Smooth muscle cell (in vitro differentiated cells): Measurements from ENCODE around the gene REG4. TPM values are rescaled to one million over a fixed set of nuclear protein-coding genes. Genes with fewer than 3 reads are reported as not detected.
"Not testable (repeated sequence)": the region's sequence is repeated elsewhere in the genome, so short reads cannot be mapped to it uniquely, and the experiment has no call there.

Source experiments
- DNase-seq: peaks from one replicate; lab custom pipeline; 2025; ENCODE audit not compliant: unreplicated experiment; lab: John Stamatoyannopoulos, UW
- H2AFZ ChIP-seq: fragments of 200-600 bp; sonication (generic); 2 replicates; pipeline ENCODE4 v1.6.0; 2016; ENCODE audit warnings: antibody characterized with exemption, low read depth, mild to moderate bottlenecking
- H3F3A ChIP-seq: fragments of 200-600 bp; sonication (generic); 2 replicates; pipeline ENCODE4 v1.6.0; 2017; ENCODE audit warnings: antibody characterized with exemption, low read depth
- H3K27ac ChIP-seq: fragments of 200-600 bp; sonication (generic); 2 replicates; pipeline ENCODE4 v1.5.1; 2016; ENCODE audit warnings: low read depth, mild to moderate bottlenecking
- H3K27me3 ChIP-seq: fragments of 200-600 bp; sonication (generic); 2 replicates; pipeline ENCODE4 v1.6.1; 2016; ENCODE audit warnings: low read depth, mild to moderate bottlenecking
- H3K36me3 ChIP-seq: fragments of 200-600 bp; sonication (generic); 2 replicates; pipeline ENCODE4 v1.5.1; 2016; ENCODE audit warnings: low read depth
- H3K4me1 ChIP-seq: fragments of 200-600 bp; sonication (generic); 2 replicates; pipeline ENCODE4 v1.5.1; 2016; ENCODE audit warnings: low read depth
- H3K4me2 ChIP-seq: fragments of 200-600 bp; sonication (generic); 2 replicates; pipeline ENCODE4 v1.6.0; 2016; ENCODE audit warnings: mild to moderate bottlenecking
- H3K4me3 ChIP-seq: fragments of 200-600 bp; sonication (generic); 2 replicates; pipeline ENCODE4 v1.5.1; 2016; ENCODE audit warnings: mild to moderate bottlenecking
- H3K79me2 ChIP-seq: fragments of 200-600 bp; sonication (generic); 2 replicates; pipeline ENCODE4 v1.6.0; 2016; ENCODE audit warnings: low read depth, mild to moderate bottlenecking
- H3K9ac ChIP-seq: fragments of 200-600 bp; sonication (generic); 2 replicates; pipeline ENCODE4 v1.6.0; 2016; ENCODE audit warnings: low read depth
- H3K9me3 ChIP-seq: fragments of 200-600 bp; sonication (generic); replicated peaks from 2 replicates; pipeline ENCODE4 v1.5.1; 2016; ENCODE audit warnings: low read depth
- H4K20me1 ChIP-seq: fragments of 200-600 bp; sonication (generic); 2 replicates; pipeline ENCODE4 v1.6.0; 2016; ENCODE audit warnings: low read depth
- WGBS: methylation state at CpG from one replicate; pipeline ENCODE4 v1.1.7; 2016; ENCODE audit warnings: low lambda C conversion rate; 5-methylcytosine and 5-hydroxymethylcytosine counted together
- polyA plus RNA-seq: library from polyadenylated mRNA; unstranded; fragments of >200 nt; fragmentation: Nextera tagmentation; extraction: Ambion mirVana; gene quantifications from 2 replicates; pipeline ENCODE4 v1.2.1, GENCODE V29; 2016
- total RNA-seq: library from RNA; depleted of rRNA; stranded (reverse); fragments of >200 nt; gene quantifications from 2 replicates; pipeline ENCODE4 v1.2.3, GENCODE V29; 2014
- TF ChIP-seq, protein P1 (sequence below): fragments of 200-600 bp; sonication (generic); IDR thresholded peaks from 2 replicates; pipeline ENCODE4 v1.5.1; 2017; ENCODE audit warnings: borderline replicate concordance, mild to moderate bottlenecking, antibody characterized with exemption; ENCODE audit not compliant: insufficient read depth, poor library complexity, severe bottlenecking

Gene REG4
- total and polyA plus RNA-seq, 2 experiments from 2014 or later, result not detected

DNA sequence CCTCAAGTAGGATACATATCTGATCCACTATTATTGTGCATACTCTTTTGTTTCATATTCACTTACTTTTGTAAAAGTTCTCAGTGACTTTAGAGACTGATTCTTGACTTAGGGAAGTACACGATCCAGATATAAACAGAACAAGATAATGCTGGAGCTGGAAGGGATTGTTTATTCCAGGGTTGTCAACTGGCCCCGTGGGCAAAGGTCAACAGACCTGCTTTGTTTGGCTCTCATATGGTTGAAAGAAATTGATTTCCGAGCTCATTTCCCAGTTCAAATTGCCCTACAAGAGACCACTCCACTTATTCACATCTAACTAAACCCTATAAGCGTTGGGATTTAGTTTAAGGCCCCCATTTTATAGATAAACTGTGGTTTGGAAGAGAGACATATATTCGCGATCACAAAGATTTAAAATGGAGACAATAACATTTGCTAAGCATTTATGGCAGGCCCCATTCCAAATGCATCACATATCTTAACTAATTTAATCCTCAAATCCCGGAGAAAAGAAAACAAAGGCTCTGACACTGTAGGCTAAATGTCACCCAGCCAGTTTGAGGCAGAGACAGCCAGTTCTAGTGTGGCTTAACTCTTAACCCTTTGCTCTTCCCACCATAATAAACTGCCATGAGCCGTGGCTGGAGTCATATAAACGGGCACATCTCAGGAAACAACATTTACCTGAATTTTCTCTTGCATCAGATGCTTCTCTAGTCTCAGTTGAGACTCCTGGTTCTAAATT, 20.6 kb downstream of the REG4 start:
- Histone ChIP-seq H2AFZ (peak overlapping the region; percentile 49), H3K9ac (no peak overlapping the region), H4K20me1 (no peaks in the 10 kb centered on the region), H3K4me1 (peaks cover 26% of the 10 kb centered on the region), H3K27me3 (no peaks in the 10 kb centered on the region), H3F3A (peaks cover 5% of the 10 kb centered on the region), H3K4me3 (no peak overlapping the region), H3K4me2 (peak overlapping the region; percentile 47), H3K9me3 (no peaks in the 10 kb centered on the region), H3K36me3 (no peaks in the 10 kb centered on the region), H3K79me2 (no peaks in the 10 kb centered on the region), H3K27ac (peak overlapping the region; percentile 30)
- no peak for DNase-seq
- TF ChIP-seq, protein P1, sequence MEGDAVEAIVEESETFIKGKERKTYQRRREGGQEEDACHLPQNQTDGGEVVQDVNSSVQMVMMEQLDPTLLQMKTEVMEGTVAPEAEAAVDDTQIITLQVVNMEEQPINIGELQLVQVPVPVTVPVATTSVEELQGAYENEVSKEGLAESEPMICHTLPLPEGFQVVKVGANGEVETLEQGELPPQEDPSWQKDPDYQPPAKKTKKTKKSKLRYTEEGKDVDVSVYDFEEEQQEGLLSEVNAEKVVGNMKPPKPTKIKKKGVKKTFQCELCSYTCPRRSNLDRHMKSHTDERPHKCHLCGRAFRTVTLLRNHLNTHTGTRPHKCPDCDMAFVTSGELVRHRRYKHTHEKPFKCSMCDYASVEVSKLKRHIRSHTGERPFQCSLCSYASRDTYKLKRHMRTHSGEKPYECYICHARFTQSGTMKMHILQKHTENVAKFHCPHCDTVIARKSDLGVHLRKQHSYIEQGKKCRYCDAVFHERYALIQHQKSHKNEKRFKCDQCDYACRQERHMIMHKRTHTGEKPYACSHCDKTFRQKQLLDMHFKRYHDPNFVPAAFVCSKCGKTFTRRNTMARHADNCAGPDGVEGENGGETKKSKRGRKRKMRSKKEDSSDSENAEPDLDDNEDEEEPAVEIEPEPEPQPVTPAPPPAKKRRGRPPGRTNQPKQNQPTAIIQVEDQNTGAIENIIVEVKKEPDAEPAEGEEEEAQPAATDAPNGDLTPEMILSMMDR, result no peak
- 31% methylated on average over 9 of the region's 9 CpGs for WGBS

DNA sequence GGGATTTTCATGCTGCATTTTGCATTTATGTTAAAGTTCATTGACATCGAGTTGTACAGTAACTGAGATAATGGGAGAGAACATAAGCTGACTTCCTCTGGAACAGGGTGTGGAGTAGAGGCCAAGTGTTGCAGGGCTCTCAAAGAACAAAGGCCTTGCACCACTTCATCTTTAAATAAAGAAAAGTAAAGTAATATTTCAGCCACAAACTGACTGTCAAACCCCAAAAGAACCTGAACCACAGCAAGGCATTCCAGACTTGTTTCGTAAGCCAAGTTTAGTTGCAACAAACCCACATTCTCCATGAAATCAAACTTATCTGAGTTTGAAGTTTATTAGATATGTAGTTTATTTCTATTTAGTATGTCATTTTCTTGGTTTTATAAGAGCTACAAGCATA, 23.5 kb downstream of the REG4 start:
- Histone ChIP-seq H3K4me2 (no peak overlapping the region), H3F3A (peaks cover 16% of the 10 kb centered on the region), H3K79me2 (no peaks in the 10 kb centered on the region), H3K27me3 (no peaks in the 10 kb centered on the region), H4K20me1 (no peaks in the 10 kb centered on the region), H3K36me3 (no peaks in the 10 kb centered on the region), H3K9me3 (no peaks in the 10 kb centered on the region), H3K4me1 (peaks cover 46% of the 10 kb centered on the region), H3K9ac (no peak overlapping the region), H2AFZ (no peak overlapping the region), H3K27ac (peak overlapping the region; percentile 61), H3K4me3 (no peak overlapping the region)
- TF ChIP-seq, protein P1, result no peak
- DNase-seq, result no peak
- 68% methylated on average over 2 of the region's 2 CpGs for WGBS

DNA sequence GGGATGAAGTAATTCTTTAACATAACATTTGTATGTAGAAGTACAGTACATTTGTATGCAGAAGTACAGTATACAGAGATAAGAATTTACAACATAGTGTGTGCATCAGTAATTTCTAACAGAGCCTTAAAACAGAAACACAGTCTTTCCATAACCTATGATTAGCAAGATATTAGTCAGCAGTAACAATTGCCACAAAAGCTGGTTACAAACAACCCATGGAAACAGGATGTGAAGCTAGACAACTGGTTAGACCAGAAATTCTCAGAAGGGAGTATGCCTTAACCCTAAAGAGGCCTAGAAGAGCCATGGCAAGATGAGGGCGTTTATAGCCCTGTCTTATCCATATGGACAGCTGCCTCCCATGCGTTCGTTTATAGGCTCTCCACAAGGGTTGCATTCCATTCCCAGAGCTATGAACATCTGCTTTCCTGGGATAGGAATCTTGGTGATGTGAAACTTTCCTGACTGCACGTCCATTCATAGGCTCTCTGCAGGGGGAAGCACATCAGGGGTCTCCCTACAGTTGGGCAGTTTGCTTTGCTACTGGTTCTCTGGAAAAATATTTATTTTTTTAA, 24.7 kb downstream of the REG4 start:
- not testable (repeated sequence) for H2AFZ ChIP-seq, H3K9ac ChIP-seq, H3K79me2 ChIP-seq, H4K20me1 ChIP-seq, H3K4me3 ChIP-seq, H3K9me3 ChIP-seq, H3K36me3 ChIP-seq, H3K27me3 ChIP-seq, DNase-seq
- peaks cover 16% of the 10 kb centered on the region for H3F3A ChIP-seq
- H3K27ac ChIP-seq, result peak overlapping the region; percentile 71
- WGBS, result 22% methylated on average over 4 of the region's 4 CpGs
- H3K4me2 ChIP-seq, result peak overlapping the region; percentile 22
- peaks cover 46% of the 10 kb centered on the region for H3K4me1 ChIP-seq

DNA sequence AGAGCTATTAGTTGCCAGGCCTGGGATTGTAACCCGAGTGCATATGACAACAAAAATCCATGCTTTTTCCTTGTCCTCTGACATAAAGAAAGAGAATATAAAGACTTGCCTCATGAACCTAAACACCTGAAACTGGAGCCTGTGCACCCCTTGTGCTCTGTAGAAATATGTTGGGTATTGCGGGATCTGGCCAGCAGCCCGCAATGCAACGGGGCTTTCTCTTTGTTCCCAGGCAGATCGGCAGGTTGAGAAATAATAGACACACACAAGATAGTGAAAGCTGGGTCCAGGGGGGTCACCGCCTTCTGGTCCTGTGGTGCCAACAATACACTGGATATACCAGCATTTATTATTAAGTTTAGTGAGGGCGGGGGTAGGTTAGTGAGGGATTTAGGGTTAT, 25.2 kb downstream of the REG4 start:
- not testable (repeated sequence) for H3K36me3 ChIP-seq, DNase-seq, H3K79me2 ChIP-seq, H3K9me3 ChIP-seq, H2AFZ ChIP-seq, H3K4me3 ChIP-seq, H4K20me1 ChIP-seq, H3K27me3 ChIP-seq
- Histone ChIP-seq H3K27ac (peak overlapping the region; percentile 71), H3K4me1 (peaks cover 41% of the 10 kb centered on the region), H3K9ac (peak overlapping the region; percentile 7), H3K4me2 (peak overlapping the region; percentile 4), H3F3A (peaks cover 16% of the 10 kb centered on the region)
- WGBS, result 82% methylated on average over 7 of the region's 7 CpGs
